HEK293 (cell line): ENCODE measurements around the gene F10.

Experiments
- CTCF ChIA-PET: fragments of 350-600 bp; formaldehyde crosslinking; extraction: SDS; loops from one replicate; lab custom pipeline; 2021; ENCODE audit warnings: antibody characterized with exemption; lab: Yijun Ruan, JAX
- POLR2A ChIA-PET: fragments of 300-600 bp; formaldehyde crosslinking; extraction: SDS; loops from one replicate; lab custom pipeline; 2020; ENCODE audit warnings: antibody characterized with exemption, inconsistent platforms; lab: Yijun Ruan, JAX
- H3K27ac ChIP-seq: fragments of 200-500 bp; sonication (Bioruptor generic); 2 replicates; pipeline ENCODE4 v1.5.1; 2014; ENCODE audit warnings: low read depth, low read length, control low read depth, inconsistent platforms; ENCODE audit errors: extremely low read depth
- H3K36me3 ChIP-seq, 2 experiments: fragments of 200-500 bp in 1 of 2; sonication (Bioruptor generic) in 1 of 2; 1 replicate in 1 of 2; 2 replicates in 1 of 2; pipeline ENCODE4 v1.5.1; 2014 to 2017; ENCODE audit warnings: inconsistent platforms in 2 of 2, low read length in 2 of 2; ENCODE audit not compliant: control insufficient read depth in 2 of 2, insufficient read depth in 1 of 2
- H3K4me1 ChIP-seq: fragments of 200-500 bp; sonication (Bioruptor generic); 2 replicates; pipeline ENCODE4 v1.5.1; 2014; ENCODE audit warnings: mild to moderate bottlenecking, low read length, inconsistent platforms; ENCODE audit not compliant: control insufficient read depth, insufficient read depth
- H3K4me3 ChIP-seq: 2 replicates; pipeline ENCODE4 v1.5.1; 2011; ENCODE audit warnings: low read depth, mild to moderate bottlenecking, control low read depth, low read length, moderate library complexity
- H3K9me3 ChIP-seq: fragments of 200-500 bp; sonication (Bioruptor generic); 2 replicates; pipeline ENCODE4 v1.5.1; 2014; ENCODE audit warnings: low read depth, low read length, inconsistent platforms; ENCODE audit not compliant: control insufficient read depth, insufficient read depth
- GFI1B ChIP-seq: fragments of 450-650 bp; formaldehyde crosslinking; IDR thresholded peaks from 2 replicates; pipeline ENCODE4 v1.5.1; 2016; ENCODE audit warnings: missing biosample characterization, missing genetic modification characterization
- HOXA7 ChIP-seq: sonication (generic); formaldehyde crosslinking; IDR thresholded peaks from 2 replicates; pipeline ENCODE4 v1.8.1; 2022; ENCODE audit warnings: missing genetic modification reagents, borderline replicate concordance
- HOXD13 ChIP-seq: sonication (generic); formaldehyde crosslinking; IDR thresholded peaks from 2 replicates; pipeline ENCODE4 v1.8.0; 2022; ENCODE audit warnings: missing genetic modification reagents, borderline replicate concordance
- KLF16 ChIP-seq: fragments of 450-650 bp; formaldehyde crosslinking; IDR thresholded peaks from 2 replicates; pipeline ENCODE4 v1.5.1; 2017; ENCODE audit warnings: missing biosample characterization, missing genetic modification characterization
- SCRT2 ChIP-seq: fragments of 450-650 bp; formaldehyde crosslinking; IDR thresholded peaks from 2 replicates; pipeline ENCODE4 v1.5.1; 2016; ENCODE audit warnings: missing biosample characterization, missing genetic modification characterization
- SETDB1 ChIP-seq: IDR thresholded peaks from one replicate; pipeline ENCODE4 v1.6.1; 2017; ENCODE audit warnings: mild to moderate bottlenecking, low read length, moderate library complexity, mixed read lengths; ENCODE audit not compliant: insufficient read length
- YY1 ChIP-seq: fragments of 450-650 bp; formaldehyde crosslinking; IDR thresholded peaks from 2 replicates; pipeline ENCODE4 v1.5.1; 2018; ENCODE audit warnings: missing biosample characterization, missing genetic modification characterization
- ZBTB48 ChIP-seq: fragments of 450-650 bp; formaldehyde crosslinking; IDR thresholded peaks from 2 replicates; pipeline ENCODE4 v1.5.1; 2016; ENCODE audit warnings: missing biosample characterization, missing genetic modification characterization
- ZFP3 ChIP-seq: fragments of 450-650 bp; formaldehyde crosslinking; IDR thresholded peaks from 2 replicates; pipeline ENCODE4 v1.5.1; 2016; ENCODE audit warnings: low read depth, missing biosample characterization, missing genetic modification characterization
- ZNF146 ChIP-seq: fragments of 450-650 bp; formaldehyde crosslinking; IDR thresholded peaks from 2 replicates; pipeline ENCODE4 v1.5.1; 2016; ENCODE audit warnings: missing biosample characterization, missing genetic modification characterization
- ZNF16 ChIP-seq: fragments of 450-650 bp; formaldehyde crosslinking; IDR thresholded peaks from 2 replicates; pipeline ENCODE4 v1.5.1; 2016; ENCODE audit warnings: low read depth, missing biosample characterization, missing genetic modification characterization
- ZNF174 ChIP-seq: fragments of 450-650 bp; formaldehyde crosslinking; IDR thresholded peaks from 2 replicates; pipeline ENCODE4 v1.5.0; 2017; ENCODE audit warnings: missing biosample characterization, mild to moderate bottlenecking, missing genetic modification characterization
- ZNF202 ChIP-seq: fragments of 450-650 bp; formaldehyde crosslinking; IDR thresholded peaks from 2 replicates; pipeline ENCODE4 v1.5.1; 2016; ENCODE audit warnings: missing biosample characterization, missing genetic modification characterization, borderline replicate concordance
- ZNF266 ChIP-seq: fragments of 450-650 bp; formaldehyde crosslinking; IDR thresholded peaks from 2 replicates; pipeline ENCODE4 v1.5.1; 2016; ENCODE audit warnings: missing biosample characterization, missing genetic modification characterization, low read depth
- ZNF274 ChIP-seq, 2 experiments: fragments of 200-500 bp in 1 of 2; fragments of 450-650 bp in 1 of 2; sonication (Bioruptor generic) in 1 of 2; formaldehyde crosslinking in 1 of 2; IDR thresholded peaks; 2 replicates each; pipeline versions ENCODE4 v1.5.1 to v1.6.1; 2014 to 2016; ENCODE audit warnings: borderline replicate concordance in 1 of 2, inconsistent platforms in 1 of 2, low read length in 1 of 2, missing biosample characterization in 1 of 2, missing genetic modification characterization in 1 of 2
- ZNF341 ChIP-seq: fragments of 450-650 bp; formaldehyde crosslinking; IDR thresholded peaks from 2 replicates; pipeline ENCODE4; 2016; ENCODE audit warnings: low read depth, missing biosample characterization, missing genetic modification characterization
- ZNF473 ChIP-seq: fragments of 450-650 bp; formaldehyde crosslinking; IDR thresholded peaks from 2 replicates; pipeline ENCODE4 v1.5.1; 2017; ENCODE audit warnings: missing biosample characterization, missing genetic modification characterization
- ZNF548 ChIP-seq: fragments of 450-650 bp; formaldehyde crosslinking; IDR thresholded peaks from 2 replicates; pipeline ENCODE4 v1.5.1; 2016; ENCODE audit warnings: missing biosample characterization, missing genetic modification characterization
- ZNF549 ChIP-seq: fragments of 450-650 bp; IDR thresholded peaks from 2 replicates; pipeline ENCODE4 v1.5.1; 2018; ENCODE audit warnings: missing biosample characterization, missing genetic modification characterization, mild to moderate bottlenecking, inconsistent platforms, moderate library complexity
- ZNF555 ChIP-seq: fragments of 450-650 bp; formaldehyde crosslinking; conservative IDR thresholded peaks from 2 replicates; pipeline ENCODE4 v1.5.1; 2017; ENCODE audit warnings: missing biosample characterization, mild to moderate bottlenecking, missing genetic modification characterization, inconsistent platforms
- ZNF621 ChIP-seq: fragments of 450-650 bp; formaldehyde crosslinking; IDR thresholded peaks from 2 replicates; pipeline ENCODE4 v1.5.1; 2017; ENCODE audit warnings: missing biosample characterization, missing genetic modification characterization
- ZNF624 ChIP-seq: fragments of 450-650 bp; formaldehyde crosslinking; IDR thresholded peaks from 2 replicates; pipeline ENCODE4 v1.5.1; 2017; ENCODE audit warnings: missing biosample characterization, missing genetic modification characterization
- ZNF626 ChIP-seq: fragments of 450-650 bp; sonication (Bioruptor Pico); formaldehyde crosslinking; IDR thresholded peaks from 2 replicates; pipeline ENCODE4 v1.5.1; 2018; ENCODE audit warnings: missing biosample characterization, missing genetic modification characterization, inconsistent platforms
- ZNF747 ChIP-seq: fragments of 450-650 bp; formaldehyde crosslinking; IDR thresholded peaks from 2 replicates; pipeline ENCODE4 v1.5.1; 2016; ENCODE audit warnings: missing biosample characterization, missing genetic modification characterization
- ZNF768 ChIP-seq: fragments of 450-650 bp; formaldehyde crosslinking; IDR thresholded peaks from 2 replicates; pipeline ENCODE4 v1.5.1; 2018; ENCODE audit warnings: missing biosample characterization, mild to moderate bottlenecking, missing genetic modification characterization
- TF ChIP-seq, protein P1 (sequence below): fragments of 450-650 bp; formaldehyde crosslinking; IDR thresholded peaks from 2 replicates; pipeline ENCODE4 v1.5.1; 2016; ENCODE audit warnings: missing biosample characterization, missing genetic modification characterization
- TF ChIP-seq, protein P2 (sequence below): fragments of 450-650 bp; formaldehyde crosslinking; IDR thresholded peaks from 2 replicates; pipeline ENCODE4 v1.5.1; 2016; ENCODE audit warnings: missing biosample characterization, missing genetic modification characterization

The F10 gene

DNA sequence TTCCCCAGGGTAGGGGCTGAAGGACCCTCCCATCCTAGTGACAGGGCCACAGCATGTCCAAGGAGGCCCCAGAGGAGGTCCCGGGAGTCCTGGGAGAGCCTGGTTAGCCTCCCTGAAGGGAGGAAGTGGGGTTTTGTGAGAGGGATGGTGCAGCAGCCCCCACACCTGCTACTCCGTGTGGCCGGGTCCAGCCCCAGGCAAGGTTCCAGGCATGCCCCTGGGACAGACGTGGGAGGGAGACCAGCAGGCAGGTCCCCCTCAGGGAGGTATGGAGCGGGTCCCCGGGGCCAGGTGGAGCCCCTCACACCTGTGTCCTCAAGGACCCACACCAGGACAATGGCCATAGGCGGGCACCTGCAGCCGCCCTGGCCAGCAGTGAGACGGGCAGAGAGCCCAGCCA, 19.0 kb upstream of the F10 start:
- H3K4me3 ChIP-seq, result no peak overlapping the region
- H3K27ac ChIP-seq, result no peak overlapping the region
- no peaks in the 10 kb centered on the region for H3K9me3 ChIP-seq
- H3K4me1 ChIP-seq, result no peaks in the 10 kb centered on the region
- POLR2A ChIA-PET, result no interaction called here
- CTCF ChIA-PET, result no interaction called here
- TF ChIP-seq ZNF16 (tag by site-specific recombination) (no peak), ZNF274 (IDR thresholded peaks at IDR 0.05; ENCODE audit: low read length) (no peak), ZNF274 (tag by site-specific recombination; IDR thresholded peaks at IDR 0.05; ENCODE audit: borderline replicate concordance) (no peak), SETDB1 (no peak), ZNF621 (tag by site-specific recombination) (no peak), ZBTB48 (tag by site-specific recombination) (no peak), ZNF473 (tag by site-specific recombination) (no peak), ZNF266 (tag by site-specific recombination) (no peak), YY1 (tag by site-specific recombination) (no peak), ZNF548 (tag by site-specific recombination) (no peak), ZNF747 (tag by site-specific recombination) (no peak), GFI1B (tag by site-specific recombination) (no peak), KLF16 (no peak), ZNF768 (tag by site-specific recombination) (no peak), ZFP3 (no peak), ZNF146 (no peak), ZNF549 (tag by site-specific recombination) (no peak)
- TF ChIP-seq, protein P1, sequence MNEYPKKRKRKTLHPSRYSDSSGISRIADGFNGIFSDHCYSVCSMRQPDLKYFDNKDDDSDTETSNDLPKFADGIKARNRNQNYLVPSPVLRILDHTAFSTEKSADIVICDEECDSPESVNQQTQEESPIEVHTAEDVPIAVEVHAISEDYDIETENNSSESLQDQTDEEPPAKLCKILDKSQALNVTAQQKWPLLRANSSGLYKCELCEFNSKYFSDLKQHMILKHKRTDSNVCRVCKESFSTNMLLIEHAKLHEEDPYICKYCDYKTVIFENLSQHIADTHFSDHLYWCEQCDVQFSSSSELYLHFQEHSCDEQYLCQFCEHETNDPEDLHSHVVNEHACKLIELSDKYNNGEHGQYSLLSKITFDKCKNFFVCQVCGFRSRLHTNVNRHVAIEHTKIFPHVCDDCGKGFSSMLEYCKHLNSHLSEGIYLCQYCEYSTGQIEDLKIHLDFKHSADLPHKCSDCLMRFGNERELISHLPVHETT (tag by site-specific recombination), result no peak
- TF ChIP-seq, protein P2, sequence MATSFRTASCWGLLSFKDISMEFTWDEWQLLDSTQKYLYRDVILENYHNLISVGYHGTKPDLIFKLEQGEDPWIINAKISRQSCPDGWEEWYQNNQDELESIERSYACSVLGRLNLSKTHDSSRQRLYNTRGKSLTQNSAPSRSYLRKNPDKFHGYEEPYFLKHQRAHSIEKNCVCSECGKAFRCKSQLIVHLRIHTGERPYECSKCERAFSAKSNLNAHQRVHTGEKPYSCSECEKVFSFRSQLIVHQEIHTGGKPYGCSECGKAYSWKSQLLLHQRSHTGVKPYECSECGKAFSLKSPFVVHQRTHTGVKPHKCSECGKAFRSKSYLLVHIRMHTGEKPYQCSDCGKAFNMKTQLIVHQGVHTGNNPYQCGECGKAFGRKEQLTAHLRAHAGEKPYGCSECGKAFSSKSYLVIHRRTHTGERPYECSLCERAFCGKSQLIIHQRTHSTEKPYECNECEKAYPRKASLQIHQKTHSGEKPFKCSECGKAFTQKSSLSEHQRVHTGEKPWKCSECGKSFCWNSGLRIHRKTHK (tag by site-specific recombination), result no peak
- no peaks in the 10 kb centered on the region for H3K36me3 ChIP-seq

DNA sequence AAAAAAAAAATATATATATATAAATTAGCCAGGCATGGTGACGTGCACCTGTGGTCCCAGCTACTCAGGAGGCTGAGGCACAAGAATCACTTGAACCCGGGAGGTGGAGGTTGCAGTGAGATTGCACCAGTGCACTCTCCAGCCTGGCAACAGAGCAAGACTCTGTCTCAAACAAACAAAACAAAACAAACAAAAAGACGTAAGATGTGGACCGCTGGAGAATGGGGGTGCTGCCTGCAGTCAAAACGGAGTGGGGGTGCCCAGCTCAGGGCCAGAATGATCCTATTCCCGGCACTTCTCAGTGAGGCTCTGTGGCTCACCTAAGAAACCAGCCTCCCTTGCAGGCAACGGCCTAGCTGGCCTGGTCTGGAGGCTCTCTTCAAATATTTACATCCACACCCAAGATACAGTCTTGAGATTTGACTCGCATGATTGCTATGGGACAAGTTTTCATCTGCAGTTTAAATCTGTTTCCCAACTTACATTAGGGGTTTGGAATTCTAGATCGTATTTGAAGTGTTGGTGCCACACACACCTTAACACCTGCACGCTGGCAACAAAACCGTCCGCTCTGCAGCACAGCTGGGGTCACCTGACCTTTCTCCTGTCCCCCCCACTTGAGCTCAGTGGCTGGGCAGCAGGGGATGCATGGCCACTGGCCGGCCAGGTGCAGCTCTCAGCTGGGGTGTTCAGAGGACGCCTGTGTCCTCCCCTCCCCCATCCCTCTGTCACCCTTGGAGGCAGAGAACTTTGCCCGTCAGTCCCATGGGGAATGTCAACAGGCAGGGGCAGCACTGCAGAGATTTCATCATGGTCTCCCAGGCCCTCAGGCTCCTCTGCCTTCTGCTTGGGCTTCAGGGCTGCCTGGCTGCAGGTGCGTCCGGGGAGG, 17.3 kb upstream of the F10 start, which contains the start of gene F7:
TSS of gene F7 (plus strand) at position 760 of the 889 bp plus-strand sequence. CDS start at position 811, 51 bp downstream.
- TF ChIP-seq SCRT2 (tag by site-specific recombination) (peak; percentile 71; the same call in 1 of the 2 replicates), ZNF555 (tag by site-specific recombination) (no peak), GFI1B (tag by site-specific recombination) (no peak), ZNF202 (tag by site-specific recombination) (no peak), ZNF174 (tag by site-specific recombination) (no peak), ZNF626 (no peak), ZNF341 (tag by site-specific recombination) (peak; percentile 36; the same call in 1 of the 2 replicates), HOXA7 (CRISPR knock-in tag) (no peak), HOXD13 (CRISPR knock-in tag) (no peak), ZNF624 (tag by site-specific recombination) (no peak), ZBTB48 (tag by site-specific recombination) (no peak)
- TF ChIP-seq, all 188 proteins: peak for 2
- Histone ChIP-seq H3K9me3 (no peaks in the 10 kb centered on the region), H3K27ac (no peak within 1 kb of the TSS), H3K4me1 (no peaks in the 10 kb centered on the region), H3K4me3 (no peak within 1 kb of the TSS), H3K36me3 (no peaks in the 10 kb centered on the region)
- ChIA-PET POLR2A (no interaction called here), CTCF (no interaction called here)
